NCI-H2196 treated with DMSO at 0.1 percent for 48 hours (cell line): ENCODE results near the gene ATE1.
A peak's percentile ranks its signal among the peaks of the same experiment; 100 is the strongest.
"Not testable (repeated sequence)": the region's sequence is repeated elsewhere in the genome, so short reads cannot be mapped to it uniquely, and the experiment has no call there.

Source experiments
- DNase-seq: peaks from one replicate; lab custom pipeline; 2025; ENCODE audit not compliant: unreplicated experiment; lab: John Stamatoyannopoulos, UW

The ATE1 gene

GRCh38 chr10:121930268-121931085 lies 2.6 kb upstream of the ATE1 start:
- not testable (repeated sequence) for DNase-seq

- not testable (repeated sequence) for DNase-seq
These were observed 1.9 kb upstream of the ATE1 start for GRCh38 chr10:121929585-121930267.

- DNase-seq = no peak
These were observed 675 bp upstream of the ATE1 start for GRCh38 chr10:121928528-121928884.

GRCh38 chr10:121927318-121927840 lies 452 bp downstream of the ATE1 start:
- no peak for DNase-seq

- DNase-seq = no peak
These were observed 1.0 kb downstream of the ATE1 start for GRCh38 chr10:121926671-121927317.

GRCh38 chr10:121926157-121926556 lies 1.7 kb downstream of the ATE1 start:
- DNase-seq = no peak

- no peak for DNase-seq
These were observed 6.4 kb downstream of the ATE1 start for GRCh38 chr10:121921238-121921931.

- no peak for DNase-seq
These were observed 8.2 kb downstream of the ATE1 start for GRCh38 chr10:121919666-121920065.

GRCh38 chr10:121918800-121919199 lies 9.0 kb downstream of the ATE1 start:
- not testable (repeated sequence) for DNase-seq

GRCh38 chr10:121914661-121915060 lies 13.2 kb downstream of the ATE1 start:
- DNase-seq = no peak

- DNase-seq = no peak
These were observed 16.5 kb downstream of the ATE1 start for GRCh38 chr10:121911421-121911697.

- DNase-seq = no peak
These were observed 17.0 kb downstream of the ATE1 start for GRCh38 chr10:121910673-121911420.

GRCh38 chr10:121904888-121905287 lies 22.9 kb downstream of the ATE1 start:
- no peak for DNase-seq

- peak; percentile 4 for DNase-seq
These were observed 27.2 kb downstream of the ATE1 start for GRCh38 chr10:121900443-121901174.

GRCh38 chr10:121899727-121900126 lies 28.1 kb downstream of the ATE1 start:
- DNase-seq = no peak

GRCh38 chr10:121891103-121891502 lies 36.7 kb downstream of the ATE1 start:
- DNase-seq = no peak

GRCh38 chr10:121889212-121889611 lies 38.6 kb downstream of the ATE1 start:
- no peak for DNase-seq

- DNase-seq = no peak
These were observed 40.7 kb downstream of the ATE1 start for GRCh38 chr10:121886997-121887622.

GRCh38 chr10:121886181-121886580 lies 41.6 kb downstream of the ATE1 start:
- DNase-seq = no peak

GRCh38 chr10:121880895-121881294 lies 46.9 kb downstream of the ATE1 start:
- DNase-seq = no peak
